Liver (tissue), 9 donors: ENCODE measurements around the gene TNS3. TPM values are rescaled to one million over a fixed set of nuclear protein-coding genes. Genes with fewer than 3 reads are reported as not detected.

Experiments used
- DNase-seq: peaks from one replicate; pipeline ENCODE4 v3.0.0-alpha.2; 2017; ENCODE audit warnings: low spot score
- H3K27ac ChIP-seq, 2 donors: one replicate each; pipeline ENCODE4 v1.7.0; 2013; ENCODE audit warnings: inconsistent platforms in 2 of 2, low read length in 2 of 2, control low read depth in 1 of 2, low read depth in 1 of 2, mild to moderate bottlenecking in 1 of 2
- H3K27me3 ChIP-seq, 4 donors: one replicate each; pipeline versions ENCODE4 v1.6.1 to v1.7.0; 2013; ENCODE audit warnings: low read length in 3 of 4, inconsistent platforms in 1 of 4, mild to moderate bottlenecking in 1 of 4, moderate library complexity in 1 of 4; ENCODE audit not compliant: control insufficient read depth in 4 of 4, insufficient read depth in 4 of 4
- H3K36me3 ChIP-seq, 4 donors: one replicate each; pipeline versions ENCODE4 v1.6.1 to v1.7.0; 2013; ENCODE audit warnings: low read length in 3 of 4, mild to moderate bottlenecking in 3 of 4, low read depth in 1 of 4, moderate library complexity in 1 of 4; ENCODE audit not compliant: control insufficient read depth in 4 of 4, insufficient read depth in 3 of 4
- H3K4me1 ChIP-seq, 4 donors: one replicate each; pipeline versions ENCODE4 v1.6.1 to v1.7.0; 2013; ENCODE audit warnings: low read length in 3 of 4, mild to moderate bottlenecking in 3 of 4, moderate library complexity in 1 of 4; ENCODE audit not compliant: control insufficient read depth in 4 of 4, insufficient read depth in 4 of 4
- H3K4me3 ChIP-seq, 3 donors: one replicate each; pipeline versions ENCODE4 v1.6.1 to v1.7.0; 2013; ENCODE audit warnings: low read length in 3 of 3, control low read depth in 1 of 3, low read depth in 1 of 3, mild to moderate bottlenecking in 1 of 3
- H3K9ac ChIP-seq, 2 donors: one replicate each; pipeline ENCODE4 v1.7.0; 2013; ENCODE audit warnings: low read length in 2 of 2, mild to moderate bottlenecking in 2 of 2, moderate library complexity in 2 of 2, control low read depth in 1 of 2, low read depth in 1 of 2
- H3K9me3 ChIP-seq, 4 donors: one replicate each; pipeline versions ENCODE4 v1.6.1 to v1.7.0; 2013; ENCODE audit warnings: low read length in 3 of 4; ENCODE audit not compliant: control insufficient read depth in 4 of 4
- ATF3 ChIP-seq: IDR thresholded peaks from 2 replicates; pipeline ENCODE4 v1.6.1; 2016; ENCODE audit warnings: antibody characterized with exemption
- CTCF ChIP-seq: fragments of 150-350 bp; IDR thresholded peaks from 2 replicates; pipeline ENCODE4 v1.5.1; 2017; ENCODE audit warnings: improper control_type of control experiment, low read depth, low read length; ENCODE audit not compliant: missing input control
- EGR1 ChIP-seq, 2 donors: IDR thresholded peaks; 2 replicates each; pipeline ENCODE4 v1.6.1; 2016 to 2018; ENCODE audit warnings: antibody characterized with exemption in 2 of 2, low read depth in 2 of 2
- FOXA1 ChIP-seq: IDR thresholded peaks from 2 replicates; pipeline ENCODE4 v1.6.1; 2016; ENCODE audit warnings: antibody characterized with exemption
- FOXA2 ChIP-seq: IDR thresholded peaks from 2 replicates; pipeline ENCODE4 v1.6.1; 2016; ENCODE audit warnings: antibody characterized with exemption
- GABPA ChIP-seq, 2 donors: IDR thresholded peaks in 1 of 2; conservative IDR thresholded peaks in 1 of 2; 2 replicates each; pipeline ENCODE4 v1.6.1; 2016; ENCODE audit warnings: antibody characterized with exemption in 2 of 2, mild to moderate bottlenecking in 1 of 2, moderate library complexity in 1 of 2
- HNF4A ChIP-seq, 2 donors: conservative IDR thresholded peaks; 2 replicates each; pipeline ENCODE4 v1.6.1; 2016; ENCODE audit warnings: antibody characterized with exemption in 2 of 2, mild to moderate bottlenecking in 2 of 2
- HNF4G ChIP-seq: IDR thresholded peaks from 2 replicates; pipeline ENCODE4 v1.6.1; 2016; ENCODE audit warnings: antibody characterized with exemption
- JUND ChIP-seq, 2 donors: IDR thresholded peaks; 2 replicates each; pipeline ENCODE4 v1.6.1; 2016; ENCODE audit warnings: antibody characterized with exemption in 2 of 2
- MAX ChIP-seq: IDR thresholded peaks from 2 replicates; pipeline ENCODE4 v1.6.1; 2016; ENCODE audit warnings: antibody characterized with exemption
- NR2F2 ChIP-seq: IDR thresholded peaks from 2 replicates; pipeline ENCODE4 v1.6.1; 2016; ENCODE audit warnings: antibody characterized with exemption
- RAD21 ChIP-seq, 2 donors: IDR thresholded peaks; 2 replicates each; pipeline ENCODE4 v1.6.1; 2016; ENCODE audit warnings: antibody characterized with exemption in 2 of 2, mild to moderate bottlenecking in 2 of 2
- RXRA ChIP-seq, 2 donors: IDR thresholded peaks; 2 replicates each; pipeline ENCODE4 v1.6.1; 2017 to 2018; ENCODE audit warnings: antibody characterized with exemption in 2 of 2, mild to moderate bottlenecking in 1 of 2
- SP1 ChIP-seq: IDR thresholded peaks from 2 replicates; pipeline ENCODE4 v1.6.1; 2018; ENCODE audit warnings: antibody characterized with exemption, mild to moderate bottlenecking
- TAF1 ChIP-seq: conservative IDR thresholded peaks from 2 replicates; pipeline ENCODE4 v1.6.1; 2016; ENCODE audit warnings: antibody characterized with exemption, mild to moderate bottlenecking
- YY1 ChIP-seq: IDR thresholded peaks from 2 replicates; pipeline ENCODE4 v1.6.1; 2016; ENCODE audit warnings: antibody characterized with exemption, mild to moderate bottlenecking
- WGBS: extraction: QIAGEN DNeasy Blood & Tissue Kit; methylation state at CpG from one replicate; pipeline ENCODE4 v1.1.7; 2013; 5-methylcytosine and 5-hydroxymethylcytosine counted together
- polyA plus RNA-seq, 2 donors: library from polyadenylated mRNA; stranded (reverse) in 1 of 2; unstranded in 1 of 2; fragments of 200-250 nt in 1 of 2; fragments of >200 nt in 1 of 2; fragmentation: Nextera tagmentation in 1 of 2; extraction: Ambion mirVana in 1 of 2; gene quantifications; one replicate each; pipeline versions ENCODE4 v1.2.1 to v1.2.3, GENCODE V29; 2013 to 2015
- total RNA-seq, 2 donors: library from RNA; depleted of rRNA; stranded (reverse); fragments of >200 nt; gene quantifications; one replicate each; pipeline ENCODE4 v1.2.3, GENCODE V29; 2014
- TF ChIP-seq, protein P1 (sequence below): IDR thresholded peaks from 2 replicates; pipeline ENCODE4 v1.6.1; 2016; ENCODE audit warnings: antibody characterized with exemption
- TF ChIP-seq, protein P2 (sequence below): IDR thresholded peaks from 2 replicates; pipeline ENCODE4 v1.6.1; 2016; ENCODE audit warnings: antibody characterized with exemption, mild to moderate bottlenecking
- donor health status: healthy.
- donor health status: healthy.
- donor health status: healthy.
- donor health status: healthy.
- donor health status: healthy.

Gene TNS3
- total and polyA plus RNA-seq, 4 donors = 16.8 to 100 (median 29.5) TPM

DNA sequence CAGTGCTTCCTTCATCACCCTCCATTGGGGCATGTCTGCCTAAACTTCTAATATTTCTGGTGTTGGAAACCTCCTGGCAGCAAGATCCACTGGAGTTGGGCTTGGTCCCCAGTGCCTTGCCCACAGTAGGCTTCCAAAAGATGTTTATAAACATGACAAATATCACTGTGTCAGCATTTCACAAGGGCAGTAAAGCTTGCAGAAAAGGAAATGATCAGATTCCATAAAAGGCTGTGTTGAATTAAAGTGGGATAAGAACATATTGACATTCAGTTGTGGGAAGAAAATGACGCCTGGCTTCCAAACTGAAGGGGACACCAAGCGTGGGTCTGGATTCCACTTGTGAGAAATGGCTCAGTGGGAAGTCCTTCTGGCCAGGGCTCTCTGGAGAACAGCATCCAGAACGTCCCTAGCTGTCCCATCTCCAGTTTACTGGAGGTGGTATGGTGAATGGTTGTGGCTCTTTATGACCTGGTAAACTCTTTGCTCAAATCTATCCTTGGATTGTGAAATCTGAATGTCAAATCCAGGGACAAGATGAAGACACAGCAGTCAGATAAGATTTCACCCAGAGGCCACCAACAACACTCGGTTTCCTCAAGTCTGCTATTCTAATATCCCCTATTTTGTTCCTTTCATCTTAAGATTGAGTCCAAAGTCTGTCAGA lies 287.2 kb downstream of the TNS3 start:
- DNase-seq = peak; percentile 26
- H3K9me3 ChIP-seq = no peaks in the 10 kb centered on the region
- no peaks in the 10 kb centered on the region for H3K27me3 ChIP-seq
- H3K4me3 ChIP-seq = no peak overlapping the region
- TF ChIP-seq, protein P1, sequence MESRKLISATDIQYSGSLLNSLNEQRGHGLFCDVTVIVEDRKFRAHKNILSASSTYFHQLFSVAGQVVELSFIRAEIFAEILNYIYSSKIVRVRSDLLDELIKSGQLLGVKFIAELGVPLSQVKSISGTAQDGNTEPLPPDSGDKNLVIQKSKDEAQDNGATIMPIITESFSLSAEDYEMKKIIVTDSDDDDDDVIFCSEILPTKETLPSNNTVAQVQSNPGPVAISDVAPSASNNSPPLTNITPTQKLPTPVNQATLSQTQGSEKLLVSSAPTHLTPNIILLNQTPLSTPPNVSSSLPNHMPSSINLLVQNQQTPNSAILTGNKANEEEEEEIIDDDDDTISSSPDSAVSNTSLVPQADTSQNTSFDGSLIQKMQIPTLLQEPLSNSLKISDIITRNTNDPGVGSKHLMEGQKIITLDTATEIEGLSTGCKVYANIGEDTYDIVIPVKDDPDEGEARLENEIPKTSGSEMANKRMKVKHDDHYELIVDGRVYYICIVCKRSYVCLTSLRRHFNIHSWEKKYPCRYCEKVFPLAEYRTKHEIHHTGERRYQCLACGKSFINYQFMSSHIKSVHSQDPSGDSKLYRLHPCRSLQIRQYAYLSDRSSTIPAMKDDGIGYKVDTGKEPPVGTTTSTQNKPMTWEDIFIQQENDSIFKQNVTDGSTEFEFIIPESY = no peak
- TF ChIP-seq HNF4G (no peak), JUND (IDR thresholded peaks at IDR 0.05) (no peak), FOXA2 (no peak), HNF4A (conservative IDR thresholded peaks at IDR 0.05) (no peak), FOXA1 (no peak), YY1 (no peak), RXRA (IDR thresholded peaks at IDR 0.05) (no peak), NR2F2 (no peak), MAX (no peak), ATF3 (no peak), CTCF (no peak), SP1 (no peak), TAF1 (no peak), EGR1 (IDR thresholded peaks at IDR 0.05; ENCODE audit: low read depth in 2 of 2) (no peak), RAD21 (IDR thresholded peaks at IDR 0.05) (no peak), GABPA (IDR thresholded peaks at IDR 0.05 in 1 of 2, conservative IDR thresholded peaks at IDR 0.05 in 1 of 2) (no peak)
- TF ChIP-seq, protein P2, sequence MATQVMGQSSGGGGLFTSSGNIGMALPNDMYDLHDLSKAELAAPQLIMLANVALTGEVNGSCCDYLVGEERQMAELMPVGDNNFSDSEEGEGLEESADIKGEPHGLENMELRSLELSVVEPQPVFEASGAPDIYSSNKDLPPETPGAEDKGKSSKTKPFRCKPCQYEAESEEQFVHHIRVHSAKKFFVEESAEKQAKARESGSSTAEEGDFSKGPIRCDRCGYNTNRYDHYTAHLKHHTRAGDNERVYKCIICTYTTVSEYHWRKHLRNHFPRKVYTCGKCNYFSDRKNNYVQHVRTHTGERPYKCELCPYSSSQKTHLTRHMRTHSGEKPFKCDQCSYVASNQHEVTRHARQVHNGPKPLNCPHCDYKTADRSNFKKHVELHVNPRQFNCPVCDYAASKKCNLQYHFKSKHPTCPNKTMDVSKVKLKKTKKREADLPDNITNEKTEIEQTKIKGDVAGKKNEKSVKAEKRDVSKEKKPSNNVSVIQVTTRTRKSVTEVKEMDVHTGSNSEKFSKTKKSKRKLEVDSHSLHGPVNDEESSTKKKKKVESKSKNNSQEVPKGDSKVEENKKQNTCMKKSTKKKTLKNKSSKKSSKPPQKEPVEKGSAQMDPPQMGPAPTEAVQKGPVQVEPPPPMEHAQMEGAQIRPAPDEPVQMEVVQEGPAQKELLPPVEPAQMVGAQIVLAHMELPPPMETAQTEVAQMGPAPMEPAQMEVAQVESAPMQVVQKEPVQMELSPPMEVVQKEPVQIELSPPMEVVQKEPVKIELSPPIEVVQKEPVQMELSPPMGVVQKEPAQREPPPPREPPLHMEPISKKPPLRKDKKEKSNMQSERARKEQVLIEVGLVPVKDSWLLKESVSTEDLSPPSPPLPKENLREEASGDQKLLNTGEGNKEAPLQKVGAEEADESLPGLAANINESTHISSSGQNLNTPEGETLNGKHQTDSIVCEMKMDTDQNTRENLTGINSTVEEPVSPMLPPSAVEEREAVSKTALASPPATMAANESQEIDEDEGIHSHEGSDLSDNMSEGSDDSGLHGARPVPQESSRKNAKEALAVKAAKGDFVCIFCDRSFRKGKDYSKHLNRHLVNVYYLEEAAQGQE = no peak
- peaks cover 16 to 86% (median 56%) of the 10 kb centered on the region in 4 donors for H3K36me3 ChIP-seq
- no peaks in the 10 kb centered on the region for H3K4me1 ChIP-seq
- peak overlapping the region; percentile 22 to 31 for H3K27ac ChIP-seq
- H3K9ac ChIP-seq = no peak overlapping the region
- 85% methylated on average over 4 of the region's 4 CpGs for WGBS
